Cerebellar nuclear complex (tissue), 1 donor: ENCODE results near the gene BPIFB4.
"Not testable (repeated sequence)": the region's sequence is repeated elsewhere in the genome, so short reads cannot be mapped to it uniquely, and the experiment has no call there.

Experiments
- DNase-seq, 2 experiments: peaks; one replicate each; lab custom pipeline; 2025; lab: John Stamatoyannopoulos, UW

BPIFB4 gene

DNA sequence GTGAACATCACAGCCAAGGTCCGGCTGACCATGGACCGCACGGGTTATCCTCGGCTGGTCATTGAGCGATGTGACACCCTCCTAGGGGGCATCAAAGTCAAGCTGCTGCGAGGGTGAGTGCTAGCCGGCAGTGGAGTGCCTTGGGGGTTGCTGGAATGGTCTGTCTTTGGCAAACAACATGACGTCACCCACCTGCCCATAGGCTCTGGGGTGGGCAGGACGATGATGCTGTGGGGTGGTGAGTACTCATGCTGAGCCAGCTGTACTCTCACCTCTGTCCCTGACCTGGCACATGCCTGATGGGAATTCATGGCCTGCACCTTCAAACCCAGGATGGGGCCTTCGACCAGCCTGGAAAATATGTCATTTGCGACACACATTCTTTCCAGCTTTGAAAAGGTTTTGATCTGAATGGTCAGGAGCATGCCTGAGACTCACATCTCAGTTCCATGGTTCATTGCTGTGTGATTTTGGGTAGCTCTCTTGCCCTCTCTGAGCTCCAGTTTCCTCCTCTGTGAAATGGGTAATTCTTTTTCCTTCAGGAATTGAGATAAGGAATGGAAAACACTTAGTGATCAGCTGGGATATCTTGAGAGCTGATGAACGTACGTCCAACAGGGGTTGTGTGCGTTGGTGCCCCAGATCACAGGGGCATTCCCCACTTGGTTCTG, 6.7 kb downstream of the BPIFB4 start:
- DNase-seq, result no peak

DNA sequence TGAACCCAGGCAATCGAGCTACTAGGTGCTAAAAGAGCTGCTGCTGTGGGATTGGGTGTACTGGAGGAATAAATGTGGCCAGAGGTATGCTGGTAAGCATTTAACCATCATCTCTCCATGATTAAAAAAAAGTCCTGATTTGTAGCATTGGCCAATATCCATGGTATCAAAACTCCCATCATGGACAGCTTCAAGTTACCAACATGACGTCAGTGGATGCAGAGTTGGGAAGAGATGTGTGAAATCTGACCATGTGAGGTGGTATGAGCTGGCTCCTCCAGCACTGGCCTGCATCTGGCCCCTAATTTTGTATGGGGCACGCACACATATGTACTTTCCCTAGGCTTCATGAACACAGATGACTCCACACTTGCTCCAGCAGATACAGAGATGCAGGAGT, 11.7 kb downstream of the BPIFB4 start:
- no peak for DNase-seq

DNA sequence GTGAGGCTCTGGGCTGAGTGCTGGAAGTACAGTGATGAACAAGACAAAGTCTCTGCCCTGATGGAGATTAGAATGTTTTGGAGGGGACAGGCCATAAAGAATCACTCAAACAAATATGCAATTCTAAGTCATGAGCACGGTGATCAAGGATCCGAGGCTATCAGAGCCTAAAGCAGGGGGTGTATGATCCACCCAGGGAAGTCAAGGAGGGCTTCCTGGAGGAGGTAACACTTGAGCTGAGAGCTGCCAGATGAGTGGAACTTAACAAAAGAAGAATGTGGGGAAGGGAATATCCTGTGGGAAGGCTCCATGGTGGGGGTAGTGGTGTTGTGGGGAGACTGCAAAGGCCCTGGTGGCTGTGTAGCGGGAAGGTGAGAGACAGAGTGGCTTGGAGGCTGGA, 12.2 kb downstream of the BPIFB4 start:
- no peak for DNase-seq

DNA sequence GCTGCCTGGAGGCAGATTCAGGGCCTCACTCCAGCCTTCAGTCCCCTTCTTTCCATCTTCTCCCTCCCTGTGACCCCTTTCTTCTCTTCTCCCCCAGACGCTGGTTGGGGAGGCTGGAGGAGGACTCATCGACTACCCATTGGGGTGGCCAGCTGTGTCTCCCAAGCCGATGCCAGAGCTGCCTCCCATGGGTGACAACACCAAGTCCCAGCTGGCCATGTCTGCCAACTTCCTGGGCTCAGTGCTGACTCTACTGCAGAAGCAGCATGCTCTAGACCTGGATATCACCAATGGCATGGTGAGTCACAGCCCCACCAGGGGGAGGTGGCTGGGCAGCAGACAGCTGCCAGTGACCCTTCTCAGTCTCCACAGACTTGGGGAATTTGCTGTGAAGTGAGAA, 12.9 kb downstream of the BPIFB4 start:
- DNase-seq, result no peak

DNA sequence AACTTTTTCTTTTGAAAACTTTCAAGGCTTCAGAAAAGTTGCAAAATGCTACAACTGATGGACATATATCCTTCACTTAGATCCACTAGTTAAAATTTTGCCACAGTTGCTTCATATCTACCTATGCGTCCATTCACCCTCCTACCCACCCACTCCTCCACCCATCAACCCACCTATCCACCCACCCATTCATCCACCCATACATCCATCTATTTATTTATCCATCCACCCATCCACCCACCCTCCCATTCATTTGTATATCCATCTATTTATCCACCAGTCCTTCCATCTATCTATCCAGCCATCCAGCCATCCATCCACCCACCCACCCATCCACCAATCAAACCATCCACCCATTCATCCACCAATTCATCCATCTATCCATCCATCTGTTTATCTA, 13.6 kb downstream of the BPIFB4 start:
- no peak for DNase-seq

DNA sequence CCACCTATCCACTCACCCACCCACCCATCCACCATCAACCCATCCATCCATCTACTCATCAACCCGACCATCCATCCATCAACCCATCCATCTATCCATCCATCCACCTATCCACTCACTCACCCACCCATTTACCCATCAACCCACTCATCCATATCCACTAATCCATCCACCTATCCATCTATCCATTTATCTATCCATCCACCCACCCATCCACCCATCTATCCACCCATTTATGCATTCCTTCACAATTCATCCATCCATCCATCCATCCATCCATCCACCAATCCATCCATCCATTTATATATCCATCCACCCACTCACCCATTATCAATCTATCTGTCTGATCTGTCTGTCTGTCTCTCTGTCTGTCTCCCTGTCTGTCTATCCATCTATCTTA, 14.1 kb downstream of the BPIFB4 start:
- DNase-seq, result no peak

DNA sequence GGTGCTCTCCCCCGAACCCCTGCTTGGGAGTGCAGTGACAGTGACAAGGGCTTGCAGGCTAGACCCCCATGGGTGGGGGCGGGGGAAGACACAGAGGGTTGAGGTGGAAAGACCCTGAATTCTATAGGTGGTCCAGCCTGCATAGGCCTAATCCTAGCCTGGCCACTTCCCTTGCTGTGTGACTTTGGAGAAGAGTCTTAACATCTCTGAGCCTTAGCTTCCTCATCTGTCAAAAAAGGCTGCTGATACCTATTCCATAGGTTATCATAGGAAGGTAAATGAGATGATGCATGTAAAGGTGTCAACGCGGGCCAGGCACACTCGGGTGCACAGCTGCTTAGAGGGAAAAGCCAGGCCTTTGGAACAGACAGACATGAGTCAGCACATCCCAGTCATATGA, 15.8 kb downstream of the BPIFB4 start:
- DNase-seq, result no peak

DNA sequence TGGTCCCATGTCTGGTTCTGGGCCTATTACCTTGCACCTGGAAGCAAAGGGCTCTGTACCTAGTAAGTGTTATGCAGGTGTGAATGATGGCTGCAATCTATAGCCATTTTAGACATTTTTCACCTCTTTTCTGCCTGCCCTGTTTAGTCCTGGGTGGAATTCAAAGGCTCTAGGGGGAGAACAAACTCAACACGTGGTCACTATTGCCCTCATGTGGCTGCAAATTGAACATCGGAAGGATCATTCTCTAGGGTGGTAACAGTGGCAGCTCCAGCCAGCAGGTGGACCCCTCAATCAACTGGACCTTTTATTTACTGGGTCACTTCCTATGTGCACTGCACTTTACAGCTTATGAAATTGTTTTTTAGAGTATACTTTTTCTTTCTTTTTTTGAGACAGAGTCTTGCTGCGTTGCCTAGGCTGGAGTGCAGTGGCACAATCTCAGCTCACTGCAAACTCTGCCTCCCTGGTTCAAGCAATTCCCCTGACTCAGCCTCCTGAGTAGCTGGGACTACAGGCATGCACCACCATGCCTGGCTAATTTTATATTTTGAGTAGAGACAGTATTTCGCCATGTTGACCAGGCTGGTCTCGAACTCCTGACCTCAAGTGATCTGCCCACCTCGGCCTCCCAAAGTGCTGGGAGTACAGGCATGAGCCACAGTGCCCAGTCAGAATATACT, 16.6 kb downstream of the BPIFB4 start:
- DNase-seq, result not testable (repeated sequence)

DNA sequence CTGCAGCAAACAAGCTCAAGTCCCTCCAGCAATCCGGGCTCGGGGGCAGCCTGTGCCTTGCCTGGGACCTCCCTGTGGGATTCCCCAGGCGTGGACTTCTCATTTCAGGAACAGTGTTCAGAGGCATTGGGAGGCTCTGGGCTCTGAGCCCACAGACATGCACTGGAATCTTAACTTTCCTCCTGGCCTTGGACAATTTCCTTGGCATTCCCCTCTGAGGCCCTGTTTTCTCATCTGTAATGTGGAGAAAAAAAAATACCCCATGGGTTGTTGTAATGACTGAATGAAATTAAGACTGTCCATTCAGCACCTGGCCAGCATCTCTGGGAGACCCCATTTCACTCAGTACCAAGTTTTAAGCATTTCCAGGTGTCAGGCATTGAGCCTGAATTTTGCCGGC, 17.6 kb downstream of the BPIFB4 start:
- DNase-seq, result no peak

DNA sequence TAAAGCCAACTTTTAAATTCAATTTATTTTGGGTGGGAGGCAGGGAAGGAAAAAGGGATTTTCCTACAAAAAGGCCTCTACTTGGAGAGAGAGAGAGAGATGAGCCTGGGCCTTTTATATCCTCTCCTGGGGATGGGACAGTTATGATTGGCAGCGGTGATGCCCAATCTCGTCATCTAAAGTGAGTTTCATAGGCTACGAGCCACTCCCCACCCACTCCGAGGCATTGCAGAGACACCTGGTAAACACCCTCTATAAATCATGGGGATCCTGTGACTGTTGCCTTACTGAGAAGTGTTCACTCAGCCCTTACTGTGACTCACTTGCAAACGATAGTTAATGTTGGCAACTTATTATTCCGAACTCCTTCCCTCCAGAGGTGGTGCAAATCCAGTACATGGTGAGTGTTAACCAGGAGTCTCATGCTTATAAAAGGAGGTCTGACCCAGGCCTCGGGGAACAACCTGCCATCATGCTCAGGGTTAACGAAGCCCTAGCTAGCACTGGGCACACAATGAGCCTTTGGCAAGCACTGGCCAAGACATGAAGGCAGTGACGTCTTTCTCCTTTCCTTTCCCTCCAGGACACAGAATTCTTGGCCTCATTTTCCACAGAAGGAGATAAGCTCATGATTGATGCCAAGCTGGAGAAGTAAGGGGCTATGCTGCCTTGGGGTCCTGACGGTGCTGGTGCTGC, 20.5 kb downstream of the BPIFB4 start:
- DNase-seq, result no peak

DNA sequence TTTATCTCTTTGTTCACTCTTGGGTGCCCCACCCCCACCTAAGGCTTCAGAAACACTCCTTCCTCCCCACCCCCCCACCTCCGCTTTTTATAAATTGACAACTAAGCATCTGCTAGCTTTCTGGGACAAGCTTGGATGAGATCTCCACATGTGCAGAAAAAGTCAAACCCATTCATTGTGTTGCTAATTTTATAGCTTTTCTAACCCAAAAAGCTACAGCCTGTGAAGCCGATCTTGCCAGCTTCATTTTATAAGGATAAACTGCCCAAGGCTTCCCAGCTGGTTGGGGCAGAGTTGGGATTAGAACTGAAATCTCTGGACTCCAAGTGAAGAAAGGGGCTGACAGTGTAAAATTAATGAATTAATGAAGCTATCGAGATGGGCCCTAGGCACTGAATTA, 24.1 kb downstream of the BPIFB4 start:
- no peak for DNase-seq

DNA sequence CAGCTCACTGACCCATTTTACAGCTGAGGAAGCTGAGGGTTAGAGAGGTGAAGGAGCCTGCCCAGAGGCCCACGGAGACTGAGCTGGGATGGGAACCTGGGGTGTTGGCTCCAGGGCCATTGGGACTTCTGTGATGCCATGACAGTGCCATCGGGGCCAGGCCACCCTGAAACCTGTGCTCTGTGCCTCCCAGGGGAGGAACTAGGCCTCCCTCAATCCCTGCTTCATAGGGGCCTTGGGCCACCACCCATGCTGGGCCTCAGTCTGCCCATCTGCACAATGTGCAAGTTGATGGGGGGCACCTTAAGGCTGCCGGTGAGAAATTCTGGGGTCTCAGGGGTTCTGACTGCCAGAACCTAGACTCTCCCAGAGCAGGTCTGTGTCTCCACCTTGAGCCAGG, 24.9 kb downstream of the BPIFB4 start:
- no peak for DNase-seq

DNA sequence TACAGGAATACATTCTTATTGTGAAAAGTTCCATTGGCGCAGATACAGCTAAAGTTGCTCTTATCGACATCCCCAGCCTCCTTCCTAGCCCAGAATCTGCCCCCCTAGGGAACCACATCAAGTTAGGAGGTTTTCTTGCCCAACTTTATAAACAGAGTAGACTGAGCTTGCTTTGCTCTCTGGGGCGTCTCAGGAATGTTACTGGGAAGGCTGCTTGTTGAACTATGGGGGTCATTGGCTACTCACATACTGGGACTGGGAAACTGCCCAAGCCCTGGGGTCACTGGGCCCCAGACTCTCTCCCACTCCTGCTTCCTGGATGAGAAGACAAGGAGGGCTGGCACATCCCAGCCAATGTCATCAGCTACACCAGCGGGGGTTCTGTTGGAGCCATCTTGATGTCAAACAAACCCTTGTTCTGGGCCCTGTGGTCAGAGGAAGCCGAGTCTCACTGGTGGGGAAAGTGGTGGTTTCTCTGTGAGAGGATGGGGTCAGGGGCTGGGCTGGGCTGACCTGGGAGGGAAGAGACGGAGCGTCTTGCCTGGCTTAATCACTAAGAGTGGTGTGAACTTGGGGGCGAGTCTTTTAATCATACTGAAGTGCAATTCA, 26.0 kb downstream of the BPIFB4 start:
- no peak for DNase-seq

DNA sequence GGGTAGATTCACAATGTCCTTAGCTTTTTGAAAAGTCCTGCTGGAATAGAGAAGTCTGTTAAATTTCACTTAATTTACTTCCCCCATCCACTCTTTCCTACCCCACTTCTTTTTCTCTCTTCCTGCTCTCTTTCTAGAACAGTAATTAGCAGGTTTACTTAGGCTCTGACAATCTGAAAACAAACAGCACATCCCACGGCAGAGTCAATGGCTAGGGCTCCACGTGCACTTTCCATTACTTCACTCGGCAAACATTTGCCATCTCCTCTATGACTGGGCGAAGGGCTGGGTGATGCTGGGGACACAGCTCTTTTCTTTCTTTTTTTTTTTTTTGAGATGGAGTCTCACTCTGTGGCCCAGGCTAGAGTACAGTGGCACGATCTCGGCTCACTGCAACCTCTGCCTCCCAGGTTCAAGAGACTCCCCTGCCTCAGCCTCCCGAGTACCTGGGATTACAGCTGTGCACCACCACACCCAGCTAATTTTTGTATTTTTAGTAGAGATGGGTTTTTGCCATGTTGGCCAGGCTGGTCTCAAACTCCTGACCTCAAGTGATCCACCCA, 26.7 kb downstream of the BPIFB4 start:
- DNase-seq, result not testable (repeated sequence)

DNA sequence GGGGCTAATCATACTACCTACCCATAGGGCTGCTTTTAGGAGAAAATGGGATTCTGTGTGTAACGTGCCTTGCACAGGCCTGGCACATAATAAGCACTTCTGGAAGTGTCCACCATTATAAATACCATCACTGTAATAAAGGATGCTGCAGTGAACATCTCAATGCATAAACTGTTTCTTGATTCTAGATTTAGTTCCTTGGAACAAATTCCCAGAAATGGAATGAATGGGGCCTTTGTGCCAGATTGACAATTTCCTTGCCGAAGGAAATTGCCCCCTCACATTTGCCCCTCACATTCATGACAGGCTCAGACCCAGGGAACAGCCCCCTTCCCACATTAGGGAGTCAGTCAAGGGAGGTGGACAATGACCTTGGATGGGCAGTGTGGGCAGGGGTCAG, 29.2 kb downstream of the BPIFB4 start:
- no peak for DNase-seq

DNA sequence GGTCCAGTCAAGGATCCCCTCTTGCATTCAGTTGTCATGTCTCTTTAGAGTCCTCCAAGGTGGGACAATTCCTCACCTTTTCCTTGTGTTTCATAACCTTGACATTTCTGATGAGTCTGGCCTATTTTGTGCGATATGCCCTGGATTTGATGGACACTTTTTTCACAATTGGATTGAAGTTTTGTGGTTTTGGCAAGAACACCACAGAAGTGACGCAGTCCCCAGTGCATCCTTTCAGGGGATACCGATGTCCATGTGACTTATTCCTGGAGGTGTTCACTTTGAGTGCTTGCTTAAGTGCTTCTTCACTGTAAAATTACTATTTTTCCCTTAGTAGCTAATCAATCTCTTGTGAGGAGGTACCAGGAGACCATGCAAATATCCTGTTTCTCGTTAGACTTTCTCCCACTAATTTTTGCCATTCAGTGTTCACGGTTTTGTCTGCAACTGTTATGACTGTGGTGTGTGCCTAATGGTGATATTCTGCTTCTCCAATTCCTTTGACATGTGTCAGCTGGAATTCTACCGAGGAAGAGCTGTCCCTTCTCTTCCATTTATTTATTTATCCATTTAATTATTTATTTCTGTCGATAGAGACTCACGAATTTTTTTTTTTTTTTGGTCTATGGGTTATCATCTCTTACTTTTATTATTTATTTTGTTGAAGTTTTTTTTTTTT, 30.8 kb downstream of the BPIFB4 start:
- no peak for DNase-seq

DNA sequence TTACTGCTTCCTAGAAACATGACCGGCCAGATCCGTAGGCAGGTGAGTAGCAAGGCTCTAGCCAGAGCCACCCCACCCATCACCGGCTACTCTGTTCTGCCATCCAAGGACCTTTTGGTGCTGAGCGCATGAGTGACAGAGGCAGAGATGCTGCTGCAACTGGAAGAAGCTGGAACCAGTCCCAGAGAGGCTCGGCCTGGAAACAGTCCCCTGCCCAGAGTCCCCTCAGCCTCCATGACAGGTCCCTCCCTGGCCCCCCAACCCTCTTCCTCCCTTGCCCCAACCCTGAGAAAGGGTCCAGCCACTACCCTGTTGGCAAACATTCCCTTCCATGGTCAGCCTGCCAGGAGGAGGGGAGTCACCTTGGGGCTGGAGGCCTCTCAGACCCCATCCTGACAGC, 31.9 kb downstream of the BPIFB4 start:
- no peak for DNase-seq

DNA sequence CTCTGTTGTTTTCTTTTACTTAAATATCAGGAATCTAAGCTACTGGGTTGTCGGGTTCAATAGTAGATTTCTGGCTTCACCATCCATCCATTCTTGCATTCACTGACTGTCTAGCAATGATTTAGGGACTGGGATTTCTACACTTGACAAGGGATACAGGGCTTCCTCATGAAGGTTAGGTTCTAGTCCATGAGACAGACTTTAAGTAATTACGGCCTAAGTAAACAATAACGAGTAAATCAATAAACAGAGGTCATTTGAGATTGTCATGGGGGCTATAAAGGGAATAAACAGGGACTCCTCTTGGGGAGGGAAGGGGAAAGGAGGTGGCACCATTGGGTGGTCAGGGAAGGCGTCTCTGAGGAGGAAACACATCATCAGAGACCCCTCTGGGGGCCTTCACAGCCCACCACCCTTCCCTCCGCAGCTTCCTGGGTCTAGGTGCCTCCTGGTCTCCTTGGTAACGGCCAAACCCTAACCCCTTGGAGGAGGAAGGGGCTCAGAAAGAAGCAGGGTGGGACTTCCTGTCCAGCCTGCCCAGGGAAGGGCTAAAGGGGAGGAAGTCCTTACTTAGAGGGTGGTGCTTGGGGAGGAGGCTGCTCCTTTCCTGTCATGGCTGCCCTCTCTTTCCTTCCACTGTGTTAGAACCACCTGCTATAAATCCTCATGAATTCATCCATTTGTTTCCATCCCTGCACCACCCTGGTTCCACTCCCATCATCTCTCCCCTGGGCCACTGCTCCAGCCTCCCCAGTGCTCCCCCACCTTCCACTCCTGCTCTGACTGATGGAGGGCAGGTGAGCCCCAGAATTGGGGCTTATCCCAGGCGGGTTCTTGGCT, 33.3 kb downstream of the BPIFB4 start:
- DNase-seq, result no peak

DNA sequence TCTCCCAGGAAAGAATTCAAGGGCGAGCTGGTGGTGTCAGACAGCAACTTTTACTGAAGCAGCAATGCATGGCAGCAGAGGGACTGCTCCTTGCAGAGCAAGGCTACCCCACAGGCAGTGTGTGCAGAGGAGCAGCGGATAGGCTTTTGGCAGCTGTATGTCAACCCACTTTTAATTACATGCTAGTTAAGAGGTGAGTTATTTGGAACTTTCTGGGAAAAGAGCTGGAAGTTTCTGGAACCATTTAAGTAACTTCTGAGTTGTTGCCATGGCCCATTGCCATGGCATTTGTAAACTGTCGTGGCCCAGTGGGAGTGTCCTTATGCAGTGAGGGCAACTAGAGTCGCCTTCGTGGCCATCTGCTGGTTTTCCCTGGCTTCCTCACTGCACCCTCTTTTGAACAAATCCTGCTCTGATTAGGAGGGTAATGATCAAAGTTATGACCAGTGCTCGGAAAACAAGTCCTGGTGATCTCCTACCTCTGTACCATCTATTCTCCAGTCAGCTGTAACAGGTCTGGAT, 34.0 kb downstream of the BPIFB4 start:
- DNase-seq, result no peak

DNA sequence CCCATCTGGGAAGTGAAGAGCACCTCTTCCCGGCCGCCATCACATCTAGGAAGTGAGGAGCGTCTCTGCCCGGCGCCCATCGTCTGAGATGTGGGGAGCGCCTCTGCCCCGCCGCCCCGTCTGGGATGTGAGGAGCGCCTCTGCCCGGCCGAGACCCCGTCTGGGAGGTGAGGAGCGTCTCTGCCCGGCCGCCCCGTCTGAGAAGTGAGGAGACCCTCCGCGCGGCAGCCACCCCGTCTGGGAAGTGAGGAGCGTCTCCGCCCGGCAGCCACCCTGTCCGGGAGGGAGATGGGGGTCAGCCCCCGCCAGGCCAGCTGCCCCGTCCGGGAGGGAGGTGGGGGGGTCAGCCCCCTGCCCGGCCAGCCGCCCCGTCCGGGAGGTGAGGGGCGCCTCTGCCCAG, 36.1 kb downstream of the BPIFB4 start:
- DNase-seq, result not testable (repeated sequence)
